ENCODE data around the gene TBRG4.

The TBRG4 gene

DNA sequence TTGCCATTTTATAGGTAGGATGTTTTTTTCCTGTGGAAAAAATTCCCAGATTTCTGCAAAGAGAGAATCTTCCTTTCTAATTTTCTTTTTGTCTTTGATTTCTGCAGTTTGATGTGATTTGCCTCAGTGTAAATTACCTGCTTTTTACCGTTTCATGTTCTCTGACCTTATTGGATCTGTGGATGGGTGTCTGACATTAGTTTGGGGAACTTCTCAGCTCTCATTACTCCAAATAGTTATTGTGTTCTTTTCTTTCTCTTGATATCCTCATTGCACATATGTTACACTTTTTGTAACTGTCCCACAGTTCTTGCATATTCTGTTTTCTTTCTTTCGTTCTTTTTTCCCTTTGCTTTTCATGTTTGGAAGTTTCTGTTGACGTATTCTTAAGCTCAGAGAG, 51.2 kb downstream of the TBRG4 start:
- ChIA-PET CTCF (interaction anchor here (0.6 kb wide), 2 partner anchors 29 to 573 kb away, joined by 3 read pairs; no protein-coding TSS in a partner anchor), POLR2A (no interaction called here)
- H3K4me3 ChIP-seq (ENCODE audit: low read depth, low read length) = no peak overlapping the region
- no peak for TF ChIP-seq ZFP41 (tag by site-specific recombination; IDR thresholded peaks at IDR 0.05; ENCODE audit: borderline replicate concordance)
- peak; percentile 96 for TF ChIP-seq ZNF558 (tag by site-specific recombination; IDR thresholded peaks at IDR 0.05)
- TF ChIP-seq ZNF175 (tag by site-specific recombination; IDR thresholded peaks at IDR 0.05) = no peak
- H3K27ac ChIP-seq (ENCODE audit: extremely low read depth, low read depth, low read length) = no peak overlapping the region
- H3K4me1 ChIP-seq (ENCODE audit: control insufficient read depth, insufficient read depth, low read length) = no peaks in the 10 kb centered on the region
- H3K9me3 ChIP-seq (ENCODE audit: control insufficient read depth, insufficient read depth, low read depth, low read length) = no peaks in the 10 kb centered on the region
- peaks cover 0 to 18% of the 10 kb centered on the region in 2 experiments; a peak in 1 of 3 replicates for H3K36me3 ChIP-seq (ENCODE audit: control insufficient read depth in 2 of 2, insufficient read depth in 1 of 2, low read length in 2 of 2)

DNA sequence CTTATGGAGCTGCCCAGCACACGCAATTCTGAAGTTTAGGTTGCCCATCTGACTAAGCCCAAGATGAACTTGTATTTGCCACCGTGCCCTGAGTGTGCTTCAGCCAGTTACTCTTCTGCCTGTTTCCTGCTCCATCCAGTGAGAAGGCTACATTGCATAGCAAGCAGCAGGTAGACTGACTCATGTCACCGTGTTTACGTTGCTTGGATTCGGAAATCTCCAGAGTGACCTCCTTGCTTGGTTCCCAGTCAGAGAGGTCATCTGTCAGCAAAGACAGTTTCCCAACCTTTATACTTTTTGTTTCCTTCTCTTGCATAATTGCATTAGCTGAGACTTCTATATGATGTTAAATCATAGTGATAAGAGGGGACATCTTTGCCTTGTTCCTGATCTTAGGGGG, 53.6 kb downstream of the TBRG4 start:
- TF ChIP-seq ZNF133 (tag by site-specific recombination; IDR thresholded peaks at IDR 0.05) (0 out of 2 replicates have a peak, but pooled peaks have one; percentile 33), ZNF544 (tag by site-specific recombination; IDR thresholded peaks at IDR 0.05) (no peak)
- TF ChIP-seq, protein P1, sequence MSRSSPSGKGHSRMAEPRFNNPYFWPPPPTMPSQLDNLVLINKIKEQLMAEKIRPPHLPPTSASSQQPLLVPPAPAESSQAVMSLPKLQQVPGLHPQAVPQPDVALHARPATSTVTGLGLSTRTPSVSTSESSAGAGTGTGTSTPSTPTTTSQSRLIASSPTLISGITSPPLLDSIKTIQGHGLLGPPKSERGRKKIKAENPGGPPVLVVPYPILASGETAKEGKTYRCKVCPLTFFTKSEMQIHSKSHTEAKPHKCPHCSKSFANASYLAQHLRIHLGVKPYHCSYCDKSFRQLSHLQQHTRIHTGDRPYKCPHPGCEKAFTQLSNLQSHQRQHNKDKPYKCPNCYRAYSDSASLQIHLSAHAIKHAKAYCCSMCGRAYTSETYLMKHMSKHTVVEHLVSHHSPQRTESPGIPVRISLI (tag by site-specific recombination; IDR thresholded peaks at IDR 0.05) = no peak
- CTCF ChIA-PET = interaction anchor here (1.0 kb wide), 1 partner anchor 12 kb away, joined by 3 read pairs; no protein-coding TSS in a partner anchor
- Histone ChIP-seq H3K4me3 (ENCODE audit: low read depth, low read length) (no peak overlapping the region), H3K36me3 (ENCODE audit: control insufficient read depth in 2 of 2, insufficient read depth in 1 of 2, low read length in 2 of 2) (no peaks in the 10 kb centered on the region), H3K27ac (ENCODE audit: extremely low read depth, low read depth, low read length) (no peak overlapping the region), H3K9me3 (ENCODE audit: control insufficient read depth, insufficient read depth, low read depth, low read length) (no peaks in the 10 kb centered on the region), H3K4me1 (ENCODE audit: control insufficient read depth, insufficient read depth, low read length) (no peaks in the 10 kb centered on the region)
- POLR2A ChIA-PET = no interaction called here

DNA sequence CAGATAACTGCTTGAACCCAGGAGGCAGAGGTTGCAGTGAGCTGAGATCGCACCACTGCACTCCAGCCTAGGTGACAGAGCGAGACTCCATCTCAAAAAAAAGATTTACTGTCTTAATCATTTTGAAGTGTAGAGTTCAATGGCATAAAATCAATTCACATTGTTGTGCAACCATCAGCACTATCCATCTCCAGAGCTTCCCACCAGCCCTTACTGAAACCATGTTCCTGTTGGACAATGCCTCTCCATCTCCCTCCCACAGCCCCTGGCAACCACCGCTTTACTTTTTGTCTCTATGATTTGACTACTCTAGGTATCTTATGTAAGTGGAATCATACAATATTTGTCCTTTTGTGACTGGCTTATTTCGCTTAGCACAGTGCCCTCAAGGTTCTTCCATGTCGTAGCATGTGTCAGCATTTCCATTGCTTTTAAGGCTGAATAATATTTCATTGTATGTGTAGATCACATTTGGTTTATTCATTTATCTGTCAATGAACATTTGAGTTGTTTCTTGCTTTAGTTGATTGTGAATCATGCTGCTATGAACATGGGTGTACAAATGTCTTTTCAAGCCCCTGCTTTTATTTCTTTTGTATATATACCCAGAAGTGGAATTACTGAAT, 55.8 kb downstream of the TBRG4 start:
- CTCF ChIA-PET = no interaction called here
- H3K27ac ChIP-seq (ENCODE audit: extremely low read depth, low read depth, low read length) = no peak overlapping the region
- no peak overlapping the region for H3K4me3 ChIP-seq (ENCODE audit: low read depth, low read length)
- no peaks in the 10 kb centered on the region for H3K9me3 ChIP-seq (ENCODE audit: control insufficient read depth, insufficient read depth, low read depth, low read length)
- no peaks in the 10 kb centered on the region for H3K4me1 ChIP-seq (ENCODE audit: control insufficient read depth, insufficient read depth, low read length)
- H3K36me3 ChIP-seq (ENCODE audit: control insufficient read depth in 2 of 2, insufficient read depth in 1 of 2, low read length in 2 of 2) = peaks cover 0 to 3% of the 10 kb centered on the region in 2 experiments; a peak in 1 of 3 replicates
- POLR2A ChIA-PET = no interaction called here
- TF ChIP-seq ZNF501 (tag by site-specific recombination; IDR thresholded peaks at IDR 0.05) (no peak), ZNF555 (tag by site-specific recombination; conservative IDR thresholded peaks at IDR 0.05) (no peak), ZNF214 (tag by site-specific recombination; IDR thresholded peaks at IDR 0.05; ENCODE audit: borderline replicate concordance) (no peak), ZNF777 (tag by site-specific recombination; IDR thresholded peaks at IDR 0.05; ENCODE audit: borderline replicate concordance) (no peak), ZNF701 (tag by site-specific recombination; IDR thresholded peaks at IDR 0.05) (no peak), ZBTB48 (tag by site-specific recombination; IDR thresholded peaks at IDR 0.05) (no peak), ZNF473 (tag by site-specific recombination; IDR thresholded peaks at IDR 0.05) (no peak), ZNF658 (tag by site-specific recombination; IDR thresholded peaks at IDR 0.05) (no peak), ZBTB17 (tag by site-specific recombination; IDR thresholded peaks at IDR 0.05) (no peak), ZNF610 (tag by site-specific recombination; IDR thresholded peaks at IDR 0.05; ENCODE audit: borderline replicate concordance) (no peak), ZNF114 (tag by site-specific recombination; IDR thresholded peaks at IDR 0.05) (no peak), ZNF16 (tag by site-specific recombination; IDR thresholded peaks at IDR 0.05; ENCODE audit: low read depth) (no peak)
- TF ChIP-seq, protein P2, sequence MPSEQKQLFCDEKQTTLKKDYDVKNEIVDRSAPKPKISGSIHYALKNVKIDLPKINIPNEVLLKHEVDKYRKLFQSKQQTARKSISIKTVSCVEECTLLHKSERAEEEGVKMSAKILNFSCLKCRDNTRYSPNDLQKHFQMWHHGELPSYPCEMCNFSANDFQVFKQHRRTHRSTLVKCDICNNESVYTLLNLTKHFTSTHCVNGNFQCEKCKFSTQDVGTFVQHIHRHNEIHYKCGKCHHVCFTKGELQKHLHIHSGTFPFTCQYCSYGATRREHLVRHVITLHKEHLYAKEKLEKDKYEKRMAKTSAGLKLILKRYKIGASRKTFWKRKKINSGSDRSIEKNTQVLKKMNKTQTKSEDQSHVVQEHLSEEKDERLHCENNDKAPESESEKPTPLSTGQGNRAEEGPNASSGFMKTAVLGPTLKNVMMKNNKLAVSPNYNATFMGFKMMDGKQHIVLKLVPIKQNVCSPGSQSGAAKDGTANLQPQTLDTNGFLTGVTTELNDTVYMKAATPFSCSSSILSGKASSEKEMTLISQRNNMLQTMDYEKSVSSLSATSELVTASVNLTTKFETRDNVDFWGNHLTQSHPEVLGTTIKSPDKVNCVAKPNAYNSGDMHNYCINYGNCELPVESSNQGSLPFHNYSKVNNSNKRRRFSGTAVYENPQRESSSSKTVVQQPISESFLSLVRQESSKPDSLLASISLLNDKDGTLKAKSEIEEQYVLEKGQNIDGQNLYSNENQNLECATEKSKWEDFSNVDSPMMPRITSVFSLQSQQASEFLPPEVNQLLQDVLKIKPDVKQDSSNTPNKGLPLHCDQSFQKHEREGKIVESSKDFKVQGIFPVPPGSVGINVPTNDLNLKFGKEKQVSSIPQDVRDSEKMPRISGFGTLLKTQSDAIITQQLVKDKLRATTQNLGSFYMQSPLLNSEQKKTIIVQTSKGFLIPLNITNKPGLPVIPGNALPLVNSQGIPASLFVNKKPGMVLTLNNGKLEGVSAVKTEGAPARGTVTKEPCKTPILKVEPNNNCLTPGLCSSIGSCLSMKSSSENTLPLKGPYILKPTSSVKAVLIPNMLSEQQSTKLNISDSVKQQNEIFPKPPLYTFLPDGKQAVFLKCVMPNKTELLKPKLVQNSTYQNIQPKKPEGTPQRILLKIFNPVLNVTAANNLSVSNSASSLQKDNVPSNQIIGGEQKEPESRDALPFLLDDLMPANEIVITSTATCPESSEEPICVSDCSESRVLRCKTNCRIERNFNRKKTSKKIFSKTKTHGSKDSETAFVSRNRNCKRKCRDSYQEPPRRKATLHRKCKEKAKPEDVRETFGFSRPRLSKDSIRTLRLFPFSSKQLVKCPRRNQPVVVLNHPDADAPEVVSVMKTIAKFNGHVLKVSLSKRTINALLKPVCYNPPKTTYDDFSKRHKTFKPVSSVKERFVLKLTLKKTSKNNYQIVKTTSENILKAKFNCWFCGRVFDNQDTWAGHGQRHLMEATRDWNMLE (tag by site-specific recombination; conservative IDR thresholded peaks at IDR 0.05; ENCODE audit: low read depth) = no peak
- TF ChIP-seq, protein P3, sequence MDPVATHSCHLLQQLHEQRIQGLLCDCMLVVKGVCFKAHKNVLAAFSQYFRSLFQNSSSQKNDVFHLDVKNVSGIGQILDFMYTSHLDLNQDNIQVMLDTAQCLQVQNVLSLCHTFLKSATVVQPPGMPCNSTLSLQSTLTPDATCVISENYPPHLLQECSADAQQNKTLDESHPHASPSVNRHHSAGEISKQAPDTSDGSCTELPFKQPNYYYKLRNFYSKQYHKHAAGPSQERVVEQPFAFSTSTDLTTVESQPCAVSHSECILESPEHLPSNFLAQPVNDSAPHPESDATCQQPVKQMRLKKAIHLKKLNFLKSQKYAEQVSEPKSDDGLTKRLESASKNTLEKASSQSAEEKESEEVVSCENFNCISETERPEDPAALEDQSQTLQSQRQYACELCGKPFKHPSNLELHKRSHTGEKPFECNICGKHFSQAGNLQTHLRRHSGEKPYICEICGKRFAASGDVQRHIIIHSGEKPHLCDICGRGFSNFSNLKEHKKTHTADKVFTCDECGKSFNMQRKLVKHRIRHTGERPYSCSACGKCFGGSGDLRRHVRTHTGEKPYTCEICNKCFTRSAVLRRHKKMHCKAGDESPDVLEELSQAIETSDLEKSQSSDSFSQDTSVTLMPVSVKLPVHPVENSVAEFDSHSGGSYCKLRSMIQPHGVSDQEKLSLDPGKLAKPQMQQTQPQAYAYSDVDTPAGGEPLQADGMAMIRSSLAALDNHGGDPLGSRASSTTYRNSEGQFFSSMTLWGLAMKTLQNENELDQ (tag by site-specific recombination; IDR thresholded peaks at IDR 0.05; ENCODE audit: low read depth) = no peak
- TF ChIP-seq, protein P4, sequence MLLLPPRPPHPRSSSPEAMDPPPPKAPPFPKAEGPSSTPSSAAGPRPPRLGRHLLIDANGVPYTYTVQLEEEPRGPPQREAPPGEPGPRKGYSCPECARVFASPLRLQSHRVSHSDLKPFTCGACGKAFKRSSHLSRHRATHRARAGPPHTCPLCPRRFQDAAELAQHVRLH (tag by site-specific recombination; IDR thresholded peaks at IDR 0.05) = no peak

Data from HEK293 (cell line).